Sigmoid colon (tissue), 7 donors: Measurements from ENCODE around the gene RPS19. TPM values are rescaled to one million over a fixed set of nuclear protein-coding genes. Genes with fewer than 3 reads are reported as not detected.

ENCODE experiments used
- DNase-seq: peaks from one replicate; pipeline ENCODE4 v3.0.0-alpha.2; 2019
- H3K27ac ChIP-seq, 4 donors: fragments of 200-600 bp; sonication (generic); one replicate each; pipeline ENCODE4 v1.5.1; 2016 to 2019; ENCODE audit warnings: mild to moderate bottlenecking in 1 of 4
- H3K27me3 ChIP-seq, 3 donors: fragments of 200-600 bp; sonication (generic); one replicate each; pipeline ENCODE4 v1.5.1; 2019; ENCODE audit warnings: mild to moderate bottlenecking in 1 of 3
- H3K36me3 ChIP-seq, 4 donors: fragments of 200-600 bp; sonication (generic); one replicate each; pipeline ENCODE4 v1.5.1; 2016 to 2019
- H3K4me1 ChIP-seq, 4 donors: fragments of 200-600 bp; sonication (generic); one replicate each; pipeline ENCODE4 v1.5.1; 2017 to 2019
- H3K4me3 ChIP-seq, 4 donors: fragments of 200-600 bp; sonication (generic); one replicate each; pipeline ENCODE4 v1.5.1; 2017 to 2019; ENCODE audit warnings: mild to moderate bottlenecking in 2 of 4, moderate library complexity in 1 of 4
- H3K9me3 ChIP-seq, 4 donors: fragments of 200-600 bp in 3 of 4; sonication (generic) in 3 of 4; one replicate each; pipeline versions ENCODE4 v1.5.1 to v1.6.1; 2013 to 2019
- EP300 ChIP-seq, 4 donors: sonication (generic); formaldehyde crosslinking; IDR thresholded peaks; one replicate each; pipeline ENCODE4 v1.6.1; 2017; ENCODE audit warnings: antibody characterized with exemption in 4 of 4
- POLR2A ChIP-seq, 2 donors: fragments of 450-650 bp; IDR thresholded peaks; one replicate each; pipeline ENCODE4 v1.6.1; 2016; ENCODE audit warnings: antibody characterized with exemption in 2 of 2, mild to moderate bottlenecking in 2 of 2, moderate library complexity in 2 of 2
- POLR2AphosphoS5 ChIP-seq, 4 donors: sonication (generic); formaldehyde crosslinking; IDR thresholded peaks; one replicate each; pipeline ENCODE4 v1.6.1; 2017; ENCODE audit warnings: antibody characterized with exemption in 4 of 4
- WGBS, 2 donors: extraction: QIAGEN DNeasy Blood & Tissue Kit; methylation state at CpG; one replicate each; pipeline ENCODE4 v1.1.7; 2013; 5-methylcytosine and 5-hydroxymethylcytosine counted together
- intact Hi-C: fragments of 100-400 bp; cut with DNase I; formaldehyde crosslinking; loops from one replicate; pipeline ENCODE4 v1.15.1; 2023
- polyA plus RNA-seq, 3 donors: library from polyadenylated mRNA; stranded (reverse); fragments of 200-250 nt; gene quantifications; one replicate each; pipeline ENCODE4 v1.2.3, GENCODE V29; 2013
- total RNA-seq, 4 donors: library from RNA; depleted of rRNA; stranded (reverse); fragments of >200 nt; gene quantifications; one replicate each; pipeline ENCODE4 v1.1.0, GENCODE V29; 2016
- TF ChIP-seq, protein P1 (sequence below), 4 experiments: fragments of 450-650 bp in 3 of 4; fragments of 200-600 bp in 1 of 4; IDR thresholded peaks; one replicate each; pipeline ENCODE4 v1.5.1; 2016 to 2019; ENCODE audit warnings: antibody characterized with exemption in 4 of 4, mild to moderate bottlenecking in 3 of 4, moderate library complexity in 2 of 4
- donor health status: healthy with polysubstance abuse.
- donor health status: Bipolar disorder and iron deficiency.
- donor health status: healthy.

The RPS19 gene
- total RNA-seq (1,000 to 10,000 TPM in 2 of 4 donors, 100 to 1,000 TPM in 2; 738 to 1,695 (median 1,093) TPM), polyA plus RNA-seq (1,000 to 10,000 TPM; 2,128 to 3,435 (median 2,711) TPM)

DNA sequence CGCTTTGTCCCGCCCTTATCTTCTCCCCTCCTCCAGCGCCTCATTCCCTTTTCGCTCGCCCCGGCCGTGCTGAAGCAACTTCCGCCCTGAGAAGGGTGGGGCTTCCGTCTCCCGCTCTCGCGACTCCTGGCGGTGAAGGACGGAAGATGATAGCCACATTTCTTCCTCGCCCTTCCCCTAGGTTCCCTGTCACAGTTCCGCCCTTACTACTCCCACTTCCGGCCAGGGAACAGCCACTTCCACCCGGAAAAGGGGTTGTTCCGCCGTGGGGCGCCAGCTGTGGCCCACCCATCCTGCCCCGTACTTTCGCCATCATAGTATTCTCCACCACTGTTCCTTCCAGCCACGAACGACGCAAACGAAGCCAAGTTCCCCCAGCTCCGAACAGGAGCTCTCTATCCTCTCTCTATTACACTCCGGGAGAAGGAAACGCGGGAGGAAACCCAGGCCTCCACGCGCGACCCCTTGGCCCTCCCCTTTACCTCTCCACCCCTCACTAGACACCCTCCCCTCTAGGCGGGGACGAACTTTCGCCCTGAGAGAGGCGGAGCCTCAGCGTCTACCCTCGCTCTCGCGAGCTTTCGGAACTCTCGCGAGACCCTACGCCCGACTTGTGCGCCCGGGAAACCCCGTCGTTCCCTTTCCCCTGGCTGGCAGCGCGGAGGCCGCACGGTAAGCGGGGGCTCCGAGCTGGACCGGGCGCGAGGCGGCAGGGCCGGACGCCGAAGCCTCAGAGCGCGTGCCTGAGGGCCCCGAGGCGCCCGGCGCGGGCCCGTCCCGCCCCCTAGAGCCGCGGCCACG lies at the start of gene RPS19:
RPS19 (plus strand) TSS at position 638 of the 801 bp plus-strand sequence. CDS start 520 bp downstream, outside the sequence.
- TF ChIP-seq POLR2A (IDR thresholded peaks at IDR 0.05) (peak; percentile 47 to 61), EP300 (IDR thresholded peaks at IDR 0.05) (no peak), POLR2AphosphoS5 (IDR thresholded peaks at IDR 0.05) (peak; percentile 87 to 96 (median 91))
- TF ChIP-seq, protein P1, sequence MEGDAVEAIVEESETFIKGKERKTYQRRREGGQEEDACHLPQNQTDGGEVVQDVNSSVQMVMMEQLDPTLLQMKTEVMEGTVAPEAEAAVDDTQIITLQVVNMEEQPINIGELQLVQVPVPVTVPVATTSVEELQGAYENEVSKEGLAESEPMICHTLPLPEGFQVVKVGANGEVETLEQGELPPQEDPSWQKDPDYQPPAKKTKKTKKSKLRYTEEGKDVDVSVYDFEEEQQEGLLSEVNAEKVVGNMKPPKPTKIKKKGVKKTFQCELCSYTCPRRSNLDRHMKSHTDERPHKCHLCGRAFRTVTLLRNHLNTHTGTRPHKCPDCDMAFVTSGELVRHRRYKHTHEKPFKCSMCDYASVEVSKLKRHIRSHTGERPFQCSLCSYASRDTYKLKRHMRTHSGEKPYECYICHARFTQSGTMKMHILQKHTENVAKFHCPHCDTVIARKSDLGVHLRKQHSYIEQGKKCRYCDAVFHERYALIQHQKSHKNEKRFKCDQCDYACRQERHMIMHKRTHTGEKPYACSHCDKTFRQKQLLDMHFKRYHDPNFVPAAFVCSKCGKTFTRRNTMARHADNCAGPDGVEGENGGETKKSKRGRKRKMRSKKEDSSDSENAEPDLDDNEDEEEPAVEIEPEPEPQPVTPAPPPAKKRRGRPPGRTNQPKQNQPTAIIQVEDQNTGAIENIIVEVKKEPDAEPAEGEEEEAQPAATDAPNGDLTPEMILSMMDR (IDR thresholded peaks at IDR 0.05): peak; percentile 60 to 92 (median 78)
- intact Hi-C loops: loop anchor here (1.0 to 2.0 kb wide), 2 partner anchors 22 to 99 kb away; partner anchors contain the start of gene RABAC1
- Histone ChIP-seq H3K9me3 (no peaks in the 10 kb centered on the region), H3K4me3 (peak within 1 kb of the TSS; percentile 84 to 98 (median 89)), H3K27ac (peak within 1 kb of the TSS; percentile 88 to 97 (median 94)), H3K36me3 (peaks cover 9 to 38% (median 27%) of the 10 kb centered on the region in 4 donors), H3K27me3 (no peaks in the 10 kb centered on the region), H3K4me1 (peaks cover 0 to 39% (median 31%) of the 10 kb centered on the region in 4 donors)
- WGBS, 2 donors: 0 to 1% methylated on average over 76 of the region's 76 CpGs
- DNase-seq: peak; percentile 99

DNA sequence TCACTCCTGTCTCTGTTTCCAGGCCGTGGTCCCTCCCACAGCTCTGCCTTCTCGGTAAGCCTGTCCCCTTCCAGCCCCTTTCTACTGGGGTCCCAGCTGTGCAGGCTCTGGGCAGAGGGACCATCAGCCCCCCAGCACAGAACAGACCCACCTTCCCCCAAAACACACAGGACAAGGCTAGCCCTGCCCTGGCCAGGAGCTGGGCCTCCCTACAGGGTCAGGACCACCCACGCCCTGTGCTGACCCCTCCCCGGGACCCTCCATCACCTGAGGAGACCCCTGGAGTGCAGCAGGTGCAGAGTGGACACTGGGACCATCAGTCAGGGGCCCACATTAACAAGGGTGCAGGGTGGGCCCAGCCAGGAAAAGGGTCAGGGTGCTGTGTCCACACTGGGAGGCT lies 49.8 kb upstream of the RPS19 start:
- Histone ChIP-seq H3K4me3 (no peak overlapping the region), H3K4me1 (no peaks in the 10 kb centered on the region), H3K27me3 (peaks cover 0 to 6% (median 0%) of the 10 kb centered on the region in 3 donors), H3K9me3 (no peaks in the 10 kb centered on the region), H3K27ac (no peak overlapping the region), H3K36me3 (no peaks in the 10 kb centered on the region)
- DNase-seq: no peak
- TF ChIP-seq, protein P1 (IDR thresholded peaks at IDR 0.05): no peak
- TF ChIP-seq POLR2A (IDR thresholded peaks at IDR 0.05) (no peak), POLR2AphosphoS5 (IDR thresholded peaks at IDR 0.05) (no peak), EP300 (IDR thresholded peaks at IDR 0.05) (no peak)
- intact Hi-C loops: no loop called here
- 64 to 66% methylated on average over 4 of the region's 4 CpGs for WGBS, 2 donors

DNA sequence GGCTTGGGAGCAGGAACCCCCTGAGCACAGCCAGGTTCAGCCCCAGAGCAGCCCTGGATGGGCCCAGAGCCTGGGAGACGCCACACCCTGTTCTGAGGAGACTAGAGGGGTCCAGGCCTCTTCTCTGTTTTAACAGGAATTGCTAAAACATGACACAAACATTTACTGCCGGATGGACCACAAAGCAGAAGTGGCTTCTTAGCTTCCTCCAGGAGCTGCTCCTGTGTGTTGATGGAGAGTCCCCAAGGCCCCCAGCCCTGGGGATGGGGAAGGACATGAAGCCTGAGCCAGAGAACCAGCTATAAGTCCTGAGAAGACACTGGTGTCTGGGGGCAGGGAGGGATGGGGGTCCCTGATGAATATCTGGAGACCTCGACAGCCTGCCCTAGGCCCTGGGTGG lies 49.0 kb upstream of the RPS19 start:
- Histone ChIP-seq H3K9me3 (no peaks in the 10 kb centered on the region), H3K4me1 (no peaks in the 10 kb centered on the region), H3K27me3 (peaks cover 0 to 6% (median 0%) of the 10 kb centered on the region in 3 donors), H3K36me3 (no peaks in the 10 kb centered on the region), H3K4me3 (no peak overlapping the region), H3K27ac (no peak overlapping the region)
- intact Hi-C loops: no loop called here
- DNase-seq: no peak
- WGBS, 2 donors: 42 to 81% methylated on average over 3 of the region's 3 CpGs
- TF ChIP-seq POLR2A (IDR thresholded peaks at IDR 0.05) (no peak), POLR2AphosphoS5 (IDR thresholded peaks at IDR 0.05) (no peak), EP300 (IDR thresholded peaks at IDR 0.05) (no peak)
- TF ChIP-seq, protein P1 (IDR thresholded peaks at IDR 0.05): no peak

DNA sequence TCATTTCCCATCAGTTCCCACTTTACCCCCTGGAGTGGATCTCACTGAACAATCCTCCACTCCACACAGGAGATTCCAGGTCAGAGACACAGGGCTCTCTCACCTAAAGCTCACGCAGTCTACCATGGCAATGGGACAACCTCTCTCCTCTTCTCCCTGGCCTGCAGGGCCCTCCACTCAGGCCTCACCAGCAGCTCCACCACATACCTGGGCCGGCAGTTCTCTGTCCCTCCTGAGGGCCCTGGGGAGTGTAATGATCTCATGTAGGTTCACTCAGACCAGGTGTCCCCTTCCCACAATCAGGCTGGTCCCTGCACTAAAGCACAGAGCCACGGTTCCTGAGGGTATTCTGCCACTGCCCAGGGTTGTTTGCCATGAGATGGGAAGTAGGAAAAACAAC lies 48.1 kb upstream of the RPS19 start:
- intact Hi-C loops: no loop called here
- WGBS, 2 donors: 74 to 90% methylated on average over 3 of the region's 3 CpGs
- no peaks in the 10 kb centered on the region for H3K4me1 ChIP-seq
- DNase-seq: no peak
- no peaks in the 10 kb centered on the region for H3K9me3 ChIP-seq
- no peak overlapping the region for H3K4me3 ChIP-seq
- no peaks in the 10 kb centered on the region for H3K36me3 ChIP-seq
- H3K27me3 ChIP-seq: peaks cover 0 to 6% (median 0%) of the 10 kb centered on the region in 3 donors
- TF ChIP-seq EP300 (IDR thresholded peaks at IDR 0.05): no peak
- TF ChIP-seq POLR2A (IDR thresholded peaks at IDR 0.05): no peak
- no peak for TF ChIP-seq POLR2AphosphoS5 (IDR thresholded peaks at IDR 0.05)
- no peak overlapping the region for H3K27ac ChIP-seq

DNA sequence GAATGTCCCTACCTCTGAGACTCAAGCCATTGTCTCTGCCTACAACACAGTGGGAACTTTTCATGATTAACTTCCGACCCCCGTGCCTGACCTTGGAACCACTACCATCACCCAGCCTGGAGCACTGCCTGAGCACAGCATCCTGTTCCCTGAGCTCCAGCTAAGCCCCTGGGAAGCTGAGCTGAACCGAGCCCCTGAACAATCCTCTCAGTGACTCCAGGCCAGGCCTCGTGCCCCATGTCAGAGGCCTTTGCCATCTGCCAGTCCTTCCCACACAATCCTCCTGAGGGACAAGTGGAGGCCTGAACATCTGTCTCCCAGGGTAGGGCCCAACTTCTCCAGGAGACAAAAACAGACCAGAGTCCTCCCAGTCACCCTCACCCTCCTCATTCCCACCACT lies 46.1 kb upstream of the RPS19 start:
- H3K4me1 ChIP-seq: no peaks in the 10 kb centered on the region
- no peaks in the 10 kb centered on the region for H3K9me3 ChIP-seq
- H3K27ac ChIP-seq: no peak overlapping the region
- DNase-seq: no peak
- intact Hi-C loops: no loop called here
- peaks cover 0 to 6% (median 0%) of the 10 kb centered on the region in 3 donors for H3K27me3 ChIP-seq
- no peak overlapping the region for H3K4me3 ChIP-seq
- H3K36me3 ChIP-seq: no peaks in the 10 kb centered on the region
- WGBS, 2 donors: 68 to 72% methylated on average over 4 of the region's 4 CpGs
- TF ChIP-seq EP300 (IDR thresholded peaks at IDR 0.05): no peak
- TF ChIP-seq, protein P1 (IDR thresholded peaks at IDR 0.05): no peak
- no peak for TF ChIP-seq POLR2AphosphoS5 (IDR thresholded peaks at IDR 0.05)
- TF ChIP-seq POLR2A (IDR thresholded peaks at IDR 0.05): no peak
